ENCODE measurements around the gene PPFIBP2.

PPFIBP2 gene

DNA sequence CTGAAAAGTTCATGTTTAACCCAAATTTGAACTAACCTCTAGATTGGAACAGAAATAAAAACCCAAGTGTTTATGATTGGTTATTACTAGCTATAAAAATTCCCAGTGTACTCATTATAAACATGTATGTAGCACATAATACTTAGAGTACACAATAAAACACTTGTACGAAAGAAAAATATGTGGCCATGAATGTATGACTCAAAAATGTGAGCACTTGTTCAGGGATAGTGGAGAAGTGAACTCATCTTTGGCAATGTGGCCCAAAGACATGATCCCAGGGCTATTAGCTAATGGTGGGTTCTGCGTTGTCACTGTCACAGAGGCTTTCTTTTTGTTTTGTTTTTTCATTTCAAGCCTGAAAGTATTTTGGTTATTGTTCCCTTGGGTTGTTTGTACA is 72.0 kb downstream of the PPFIBP2 start:
- no peak for DNase-seq (ENCODE audit: extremely low read depth, low read depth)
- TF ChIP-seq, protein P1, sequence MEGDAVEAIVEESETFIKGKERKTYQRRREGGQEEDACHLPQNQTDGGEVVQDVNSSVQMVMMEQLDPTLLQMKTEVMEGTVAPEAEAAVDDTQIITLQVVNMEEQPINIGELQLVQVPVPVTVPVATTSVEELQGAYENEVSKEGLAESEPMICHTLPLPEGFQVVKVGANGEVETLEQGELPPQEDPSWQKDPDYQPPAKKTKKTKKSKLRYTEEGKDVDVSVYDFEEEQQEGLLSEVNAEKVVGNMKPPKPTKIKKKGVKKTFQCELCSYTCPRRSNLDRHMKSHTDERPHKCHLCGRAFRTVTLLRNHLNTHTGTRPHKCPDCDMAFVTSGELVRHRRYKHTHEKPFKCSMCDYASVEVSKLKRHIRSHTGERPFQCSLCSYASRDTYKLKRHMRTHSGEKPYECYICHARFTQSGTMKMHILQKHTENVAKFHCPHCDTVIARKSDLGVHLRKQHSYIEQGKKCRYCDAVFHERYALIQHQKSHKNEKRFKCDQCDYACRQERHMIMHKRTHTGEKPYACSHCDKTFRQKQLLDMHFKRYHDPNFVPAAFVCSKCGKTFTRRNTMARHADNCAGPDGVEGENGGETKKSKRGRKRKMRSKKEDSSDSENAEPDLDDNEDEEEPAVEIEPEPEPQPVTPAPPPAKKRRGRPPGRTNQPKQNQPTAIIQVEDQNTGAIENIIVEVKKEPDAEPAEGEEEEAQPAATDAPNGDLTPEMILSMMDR (IDR thresholded peaks at IDR 0.05; ENCODE audit: low read depth, low read length, missing control alignments) = no peak
- H3K4me3 ChIP-seq (replicated peaks; ENCODE audit: low read depth, low read length) = no peak overlapping the region

DNA sequence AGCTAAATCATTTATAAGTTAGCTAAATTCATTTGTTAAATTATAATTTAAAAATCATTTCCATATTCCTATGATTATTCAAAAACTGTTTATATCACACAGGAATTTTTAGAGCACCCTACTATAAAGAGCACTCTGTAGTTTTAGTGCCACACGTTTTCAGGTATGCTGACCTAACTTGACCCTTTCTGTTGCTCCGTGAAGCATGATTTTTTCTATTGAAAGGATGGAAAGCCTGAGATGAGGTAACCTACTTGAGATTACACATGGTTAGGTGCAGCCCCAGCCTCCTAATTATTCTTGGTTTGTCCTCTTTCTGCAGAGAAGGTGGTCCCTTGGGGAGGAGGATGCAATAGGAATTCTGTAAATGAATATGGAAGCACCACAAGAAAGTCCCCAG is 72.6 kb downstream of the PPFIBP2 start:
- no peak for DNase-seq (ENCODE audit: extremely low read depth, low read depth)
- TF ChIP-seq, protein P1 (IDR thresholded peaks at IDR 0.05; ENCODE audit: low read depth, low read length, missing control alignments) = no peak
- no peak overlapping the region for H3K4me3 ChIP-seq (replicated peaks; ENCODE audit: low read depth, low read length)

DNA sequence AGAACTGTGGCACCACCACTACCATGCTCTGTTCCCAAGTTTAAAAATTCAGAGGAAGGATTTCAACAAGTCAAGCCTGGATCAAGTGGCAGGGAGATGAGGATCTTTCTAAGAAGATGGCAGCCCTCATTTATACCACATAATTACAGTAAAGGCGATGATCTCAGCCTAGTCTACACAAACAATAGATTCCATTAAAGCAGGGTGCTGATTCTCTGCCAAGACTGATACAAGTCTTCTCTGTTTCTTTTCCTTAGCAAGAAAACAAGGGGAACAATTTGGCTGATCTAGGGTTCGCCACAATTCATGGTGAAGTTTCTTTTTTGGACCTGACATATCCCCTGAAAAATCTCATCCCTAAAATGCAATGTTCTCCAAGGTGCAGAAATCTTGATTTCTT is 73.9 kb downstream of the PPFIBP2 start:
- DNase-seq (ENCODE audit: extremely low read depth, low read depth) = no peak
- TF ChIP-seq, protein P1 (IDR thresholded peaks at IDR 0.05; ENCODE audit: low read depth, low read length, missing control alignments) = no peak
- no peak overlapping the region for H3K4me3 ChIP-seq (replicated peaks; ENCODE audit: low read depth, low read length)

DNA sequence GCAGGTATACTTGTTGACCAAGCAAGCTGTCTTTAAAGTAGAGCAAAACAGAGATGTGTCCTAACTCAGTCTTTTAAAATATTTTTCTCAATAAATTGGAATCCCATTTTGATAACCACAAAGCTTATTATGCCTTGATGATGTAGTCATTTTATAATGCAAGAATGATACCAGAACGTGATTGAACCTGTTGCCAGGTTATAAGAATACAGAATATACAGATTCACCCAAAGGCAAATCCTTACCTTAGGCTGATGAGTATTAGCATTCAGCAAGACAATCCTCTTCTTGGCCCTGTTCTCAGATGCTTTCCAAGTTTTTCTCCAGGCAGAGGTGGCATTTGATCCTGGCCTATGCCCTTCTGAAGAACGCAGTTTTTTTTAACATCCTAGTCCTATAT is 76.1 kb downstream of the PPFIBP2 start:
- DNase-seq (ENCODE audit: extremely low read depth, low read depth) = no peak

DNA sequence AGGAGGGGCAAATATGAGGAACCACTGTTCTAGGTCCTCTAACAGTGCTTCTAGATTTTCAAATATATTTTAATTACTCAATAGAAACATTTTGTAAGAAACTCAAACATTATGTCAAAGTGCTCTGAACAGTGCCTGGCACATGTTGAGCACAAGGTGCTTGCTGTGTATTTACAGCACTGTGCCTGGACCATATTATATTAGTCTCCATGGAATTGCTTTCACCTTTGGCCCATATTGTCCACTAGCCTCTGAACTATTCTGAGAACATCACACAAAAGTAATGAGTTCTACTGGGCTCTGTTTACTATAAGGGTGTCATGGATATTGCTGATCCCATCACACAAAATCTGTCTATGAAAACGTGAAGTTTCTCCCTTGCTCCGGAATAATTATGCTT is 76.7 kb downstream of the PPFIBP2 start:
- H3K4me3 ChIP-seq (replicated peaks; ENCODE audit: low read depth, low read length) = no peak overlapping the region
- TF ChIP-seq, protein P1 (IDR thresholded peaks at IDR 0.05; ENCODE audit: low read depth, low read length, missing control alignments) = no peak

More for the DNA sequence above, 76.1 kb downstream of the PPFIBP2 start:
- TF ChIP-seq, protein P1 (IDR thresholded peaks at IDR 0.05; ENCODE audit: low read depth, low read length, missing control alignments) = no peak
- H3K4me3 ChIP-seq (replicated peaks; ENCODE audit: low read depth, low read length) = no peak overlapping the region

DNA sequence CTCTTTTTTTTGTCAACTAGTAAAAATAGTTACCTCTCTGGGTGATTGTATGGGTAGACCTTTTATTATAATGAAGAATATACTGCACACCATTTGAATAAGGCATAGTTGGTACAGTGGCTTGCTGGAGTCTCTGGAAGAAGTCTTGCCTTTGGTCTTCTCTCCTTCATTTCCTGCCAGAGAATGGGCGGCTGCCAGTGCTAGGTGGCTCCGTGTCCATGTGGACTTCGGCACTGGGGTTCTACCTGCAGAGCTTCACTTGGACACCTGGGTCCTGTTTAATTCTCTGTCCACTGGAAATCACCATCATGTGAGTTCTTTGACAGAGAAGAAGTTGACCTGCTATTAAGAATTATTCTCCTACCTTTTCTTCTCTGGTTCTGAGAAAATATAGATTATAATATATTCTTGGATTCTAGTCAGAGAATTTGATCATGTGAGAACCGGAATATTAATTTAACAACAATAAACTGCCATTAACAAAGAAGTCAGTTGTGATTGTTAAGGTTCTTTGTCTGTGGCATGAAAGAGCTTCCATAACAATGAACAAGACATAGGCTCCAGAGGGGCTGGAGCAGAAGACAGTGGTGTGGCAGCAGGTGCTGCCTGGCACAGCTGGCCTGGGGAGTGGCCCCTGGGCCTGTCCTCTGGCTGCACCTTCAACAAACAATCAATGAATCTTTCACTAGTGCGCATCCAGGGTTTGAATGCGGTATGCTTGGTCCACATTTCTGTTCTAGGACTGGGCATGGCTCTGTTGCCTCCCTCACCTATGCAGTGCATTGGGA is 77.5 kb downstream of the PPFIBP2 start:
- no peak for DNase-seq (ENCODE audit: extremely low read depth, low read depth)
- H3K4me3 ChIP-seq (replicated peaks; ENCODE audit: low read depth, low read length) = no peak overlapping the region
- TF ChIP-seq, protein P1 (IDR thresholded peaks at IDR 0.05; ENCODE audit: low read depth, low read length, missing control alignments) = no peak

More for the DNA sequence above, 76.7 kb downstream of the PPFIBP2 start:
- DNase-seq (ENCODE audit: extremely low read depth, low read depth) = no peak

All from HFF-Myc (cell line).